ENCODE results near the gene MCRIP2.

Gene MCRIP2

DNA sequence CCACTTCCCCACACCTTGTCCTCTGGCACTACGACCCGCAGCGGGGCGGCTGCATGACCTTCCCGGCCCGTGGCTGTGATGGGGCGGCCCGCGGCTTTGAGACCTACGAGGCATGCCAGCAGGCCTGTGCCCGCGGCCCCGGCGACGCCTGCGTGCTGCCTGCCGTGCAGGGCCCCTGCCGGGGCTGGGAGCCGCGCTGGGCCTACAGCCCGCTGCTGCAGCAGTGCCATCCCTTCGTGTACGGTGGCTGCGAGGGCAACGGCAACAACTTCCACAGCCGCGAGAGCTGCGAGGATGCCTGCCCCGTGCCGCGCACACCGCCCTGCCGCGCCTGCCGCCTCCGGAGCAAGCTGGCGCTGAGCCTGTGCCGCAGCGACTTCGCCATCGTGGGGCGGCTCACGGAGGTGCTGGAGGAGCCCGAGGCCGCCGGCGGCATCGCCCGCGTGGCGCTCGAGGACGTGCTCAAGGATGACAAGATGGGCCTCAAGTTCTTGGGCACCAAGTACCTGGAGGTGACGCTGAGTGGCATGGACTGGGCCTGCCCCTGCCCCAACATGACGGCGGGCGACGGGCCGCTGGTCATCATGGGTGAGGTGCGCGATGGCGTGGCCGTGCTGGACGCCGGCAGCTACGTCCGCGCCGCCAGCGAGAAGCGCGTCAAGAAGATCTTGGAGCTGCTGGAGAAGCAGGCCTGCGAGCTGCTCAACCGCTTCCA lies 8.1 kb upstream of the MCRIP2 start:
- Mint-ChIP-seq H3K4me3 (no peak overlapping the region), H3K27me3 (ENCODE audit: low read depth) (no peaks in the 10 kb centered on the region), H3K36me3 (ENCODE audit: low read depth) (peaks cover 2% of the 10 kb centered on the region), H3K4me1 (ENCODE audit: low read depth) (peaks cover 8% of the 10 kb centered on the region), H3K9me3 (no peaks in the 10 kb centered on the region), H3K27ac (no peak overlapping the region)
- DNase-seq (ENCODE audit: low spot score): no peak

DNA sequence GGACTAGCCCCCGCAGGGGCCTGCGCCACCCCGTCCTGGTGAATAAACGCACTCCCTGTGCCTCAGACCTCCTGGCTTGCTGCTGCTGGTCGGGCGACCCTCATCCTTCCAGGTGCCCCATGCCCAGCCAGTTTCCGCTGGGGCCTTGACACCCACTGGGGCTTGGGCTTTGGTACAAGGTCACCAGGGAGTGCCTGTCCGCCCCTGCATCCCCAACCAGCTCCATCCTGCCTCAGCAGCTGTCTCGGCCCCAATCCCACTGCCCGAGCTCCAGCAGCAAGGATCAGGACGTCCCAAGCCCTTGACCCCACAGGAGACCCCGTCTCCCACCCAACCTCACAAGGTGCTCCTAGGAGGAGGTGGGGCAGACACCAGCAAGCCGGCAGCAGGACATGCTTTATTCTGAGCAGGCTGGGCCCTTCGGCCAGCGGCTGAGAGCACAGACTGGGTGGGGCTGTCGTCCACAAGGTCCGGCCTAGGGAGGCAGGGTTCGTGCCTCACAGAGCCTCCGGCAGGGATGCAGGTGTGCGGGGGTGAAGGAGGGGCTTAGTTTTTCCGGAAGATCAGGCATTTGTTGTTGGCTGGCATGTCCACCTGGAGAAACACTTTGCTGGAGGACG lies 7.5 kb upstream of the MCRIP2 start:
- Mint-ChIP-seq H3K27me3 (ENCODE audit: low read depth) (no peaks in the 10 kb centered on the region), H3K36me3 (ENCODE audit: low read depth) (peaks cover 2% of the 10 kb centered on the region), H3K27ac (no peak overlapping the region), H3K4me3 (peak overlapping the region; percentile 59), H3K9me3 (no peaks in the 10 kb centered on the region), H3K4me1 (ENCODE audit: low read depth) (peaks cover 8% of the 10 kb centered on the region)
- DNase-seq (ENCODE audit: low spot score): no peak

DNA sequence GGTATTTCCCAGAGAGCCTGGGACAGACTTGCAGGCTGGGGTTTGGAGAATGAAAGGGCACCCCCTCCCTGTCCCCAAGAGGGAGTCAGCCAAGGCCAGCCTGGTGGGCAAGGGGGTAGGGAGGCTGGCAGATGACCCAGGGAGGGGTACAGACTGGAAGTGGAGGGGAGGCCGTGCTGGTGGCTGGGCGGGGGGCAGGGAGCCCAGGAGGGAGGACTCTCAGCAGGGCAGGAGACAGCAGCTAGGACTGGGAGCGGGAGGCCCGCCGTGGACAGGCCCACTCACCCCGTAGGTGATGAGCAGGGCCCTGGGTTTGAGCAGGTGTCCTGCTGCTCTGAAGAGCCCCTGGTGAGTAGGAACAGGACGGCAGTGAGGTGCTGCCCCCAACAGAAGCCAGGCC lies 6.6 kb upstream of the MCRIP2 start:
- H3K4me1 Mint-ChIP-seq (ENCODE audit: low read depth): peaks cover 8% of the 10 kb centered on the region
- peak overlapping the region; percentile 67 for H3K27ac Mint-ChIP-seq
- peak overlapping the region; percentile 78 for H3K4me3 Mint-ChIP-seq
- H3K9me3 Mint-ChIP-seq: no peaks in the 10 kb centered on the region
- no peaks in the 10 kb centered on the region for H3K27me3 Mint-ChIP-seq (ENCODE audit: low read depth)
- no peak for DNase-seq (ENCODE audit: low spot score)
- H3K36me3 Mint-ChIP-seq (ENCODE audit: low read depth): peaks cover 2% of the 10 kb centered on the region

DNA sequence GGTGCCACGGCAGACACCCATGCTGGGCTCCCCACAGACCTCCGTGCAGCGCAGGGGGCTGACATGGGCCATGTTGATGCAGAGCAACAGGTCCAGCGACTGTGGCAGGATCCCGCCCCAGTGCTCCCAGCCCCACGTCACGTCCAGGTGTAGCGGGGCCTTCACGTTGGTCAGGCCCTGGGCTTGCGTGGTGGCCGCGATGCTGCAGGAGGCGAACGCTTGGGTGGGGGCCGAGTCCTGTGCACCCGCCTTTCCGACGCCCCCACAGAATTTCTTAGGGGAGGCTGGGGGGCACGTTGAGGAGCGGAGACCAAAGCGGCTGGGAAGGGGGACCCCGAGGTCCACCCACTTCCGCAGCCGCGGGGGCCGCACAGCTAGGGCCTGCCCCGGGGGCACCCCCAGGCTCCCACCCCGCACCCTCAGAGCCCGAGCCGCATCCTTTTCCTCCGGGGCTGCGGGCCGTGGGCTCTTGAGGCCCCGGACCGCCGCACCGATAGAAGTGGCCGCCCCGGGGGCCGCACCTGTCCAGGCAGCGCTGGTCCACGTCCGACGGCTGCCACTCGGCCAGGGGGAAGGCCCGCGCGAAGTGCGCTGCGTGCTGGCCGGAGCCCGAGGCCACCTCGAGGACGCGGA lies 5.9 kb upstream of the MCRIP2 start:
- Mint-ChIP-seq H3K27me3 (ENCODE audit: low read depth) (no peaks in the 10 kb centered on the region), H3K4me1 (ENCODE audit: low read depth) (peaks cover 8% of the 10 kb centered on the region), H3K36me3 (ENCODE audit: low read depth) (peaks cover 2% of the 10 kb centered on the region), H3K27ac (no peak overlapping the region), H3K4me3 (peak overlapping the region; percentile 61), H3K9me3 (no peaks in the 10 kb centered on the region)
- no peak for DNase-seq (ENCODE audit: low spot score)

DNA sequence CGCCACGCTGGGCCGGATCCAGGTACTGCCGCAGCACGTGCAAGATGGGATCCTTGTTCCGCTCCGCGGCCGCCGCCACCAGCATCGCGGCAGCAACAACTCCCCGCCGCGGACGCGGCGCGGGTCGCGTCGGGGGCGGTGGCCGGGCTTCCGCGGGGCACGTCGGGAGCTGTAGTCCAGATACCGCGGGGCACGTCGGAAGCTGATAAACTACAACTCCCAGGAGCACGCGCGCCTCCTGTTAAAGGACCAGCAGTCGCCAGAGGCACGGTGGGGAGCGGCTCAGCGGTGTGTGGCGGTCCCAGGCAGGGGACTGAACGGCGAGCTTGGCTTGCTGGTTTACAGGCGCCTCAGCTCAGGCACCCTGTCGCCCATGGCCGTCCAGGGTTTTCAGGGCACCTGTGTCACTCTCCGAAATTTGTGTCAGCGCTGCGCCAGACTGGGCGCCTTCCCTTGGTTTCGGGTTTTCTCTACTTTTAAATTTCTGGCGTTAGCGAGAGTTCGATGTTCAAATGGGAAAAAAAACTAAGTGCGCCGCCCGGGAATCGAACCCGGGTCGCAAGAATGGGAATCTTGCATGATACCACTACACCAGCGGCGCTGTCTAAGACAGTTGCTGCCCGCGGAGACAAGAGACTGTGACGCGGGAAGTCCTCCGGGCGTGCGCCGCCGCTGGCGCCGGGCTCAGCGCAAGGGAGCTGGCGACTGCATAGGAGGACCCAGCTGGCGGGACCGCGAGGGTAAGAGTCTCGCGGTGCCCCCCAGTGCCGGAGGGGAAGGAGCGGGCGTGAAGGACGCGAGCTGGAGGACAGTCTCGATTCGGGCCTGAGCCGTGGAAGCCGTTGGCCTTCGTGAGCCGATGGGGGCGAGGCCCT lies 5.2 kb upstream of the MCRIP2 start, which contains the start of gene METTL26:
TSS of gene METTL26 (minus strand) at position 100 of the 875 bp plus-strand sequence. CDS start at position 85, 15 bp downstream.
- Mint-ChIP-seq H3K4me3 (peak within 1 kb of the TSS; percentile 94), H3K36me3 (ENCODE audit: low read depth) (peaks cover 2% of the 10 kb centered on the region), H3K27ac (peak within 1 kb of the TSS; percentile 94), H3K9me3 (no peaks in the 10 kb centered on the region), H3K4me1 (ENCODE audit: low read depth) (peaks cover 8% of the 10 kb centered on the region), H3K27me3 (ENCODE audit: low read depth) (no peaks in the 10 kb centered on the region)
- DNase-seq (ENCODE audit: low spot score): peak; percentile 93

DNA sequence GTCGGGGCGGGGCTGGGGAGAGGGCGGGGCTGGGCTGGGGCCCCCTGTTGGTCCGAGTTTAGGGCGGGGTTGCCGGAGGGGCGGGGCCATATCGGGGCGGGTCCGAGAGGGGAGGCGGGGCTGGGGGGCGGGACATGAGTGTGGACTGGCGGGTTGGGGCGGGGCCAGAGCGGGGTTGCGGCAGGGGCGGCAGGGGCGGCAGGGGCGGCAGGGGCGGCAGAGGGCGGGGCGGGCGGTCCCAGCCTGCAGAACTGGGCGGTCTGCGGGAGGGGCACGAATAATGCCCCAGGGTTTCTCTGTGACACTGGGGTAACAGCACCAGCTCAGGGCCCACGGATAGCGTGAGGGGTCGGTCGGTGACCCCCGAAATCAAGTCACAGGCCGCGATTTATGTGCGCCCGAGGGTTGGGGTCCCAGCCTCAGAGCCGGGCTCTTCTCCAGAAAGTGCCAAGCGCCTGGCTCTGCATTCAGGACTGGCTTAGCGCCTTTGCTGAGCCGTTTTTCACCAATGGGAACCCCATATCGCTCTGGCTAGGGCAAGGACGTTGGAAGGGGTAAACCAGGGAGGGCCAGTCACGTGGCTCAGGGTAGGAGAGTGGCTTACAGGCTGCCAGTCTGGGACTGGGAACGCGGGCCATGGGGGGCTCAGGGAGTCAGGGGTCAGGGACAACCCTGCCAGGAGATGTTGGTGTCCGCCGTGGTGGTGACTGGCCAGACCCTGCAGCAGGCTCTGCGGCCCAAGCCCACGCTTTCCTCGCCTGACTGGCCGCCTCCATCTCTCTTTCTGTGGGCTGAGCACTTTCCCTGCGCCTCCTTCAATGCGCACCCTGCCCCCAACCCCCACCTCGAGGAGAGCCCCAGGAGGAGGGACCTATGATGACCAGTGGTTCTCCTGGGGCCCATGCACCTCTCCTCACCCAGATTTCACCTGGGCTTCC lies 4.3 kb upstream of the MCRIP2 start:
- H3K27me3 Mint-ChIP-seq (ENCODE audit: low read depth): no peaks in the 10 kb centered on the region
- no peaks in the 10 kb centered on the region for H3K9me3 Mint-ChIP-seq
- H3K4me1 Mint-ChIP-seq (ENCODE audit: low read depth): peaks cover 8% of the 10 kb centered on the region
- peaks cover 2% of the 10 kb centered on the region for H3K36me3 Mint-ChIP-seq (ENCODE audit: low read depth)
- DNase-seq (ENCODE audit: low spot score): no peak
- peak overlapping the region; percentile 94 for H3K4me3 Mint-ChIP-seq
- H3K27ac Mint-ChIP-seq: peak overlapping the region; percentile 94

DNA sequence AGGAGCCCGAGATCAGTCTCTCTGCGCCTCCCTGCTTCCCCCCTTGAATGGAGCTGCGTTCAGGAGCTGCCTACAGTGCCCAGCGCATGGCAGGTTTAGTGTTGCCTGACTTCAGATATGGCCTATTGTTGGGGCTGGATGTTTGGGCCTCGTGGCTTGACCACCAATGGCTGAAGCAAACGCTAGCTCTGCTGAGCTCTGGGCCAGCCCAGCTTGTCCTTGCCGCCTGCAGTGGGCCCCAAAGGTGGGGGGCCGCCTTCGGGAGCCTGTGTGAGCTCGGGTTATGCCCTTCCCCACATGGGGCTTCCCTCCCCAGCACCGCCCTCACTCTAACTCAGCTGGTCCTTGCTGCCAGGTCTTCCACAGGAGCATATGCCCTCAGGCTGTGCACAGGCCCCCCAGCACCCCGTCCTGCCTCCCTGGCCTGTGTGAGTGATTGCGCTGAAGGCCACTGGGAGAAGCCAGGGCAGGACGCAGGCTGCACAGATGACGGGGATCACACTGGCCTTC lies 3.5 kb upstream of the MCRIP2 start:
- Mint-ChIP-seq H3K9me3 (no peaks in the 10 kb centered on the region), H3K27me3 (ENCODE audit: low read depth) (no peaks in the 10 kb centered on the region), H3K27ac (no peak overlapping the region), H3K4me3 (no peak overlapping the region), H3K36me3 (ENCODE audit: low read depth) (peaks cover 2% of the 10 kb centered on the region), H3K4me1 (ENCODE audit: low read depth) (peaks cover 8% of the 10 kb centered on the region)
- DNase-seq (ENCODE audit: low spot score): no peak

DNA sequence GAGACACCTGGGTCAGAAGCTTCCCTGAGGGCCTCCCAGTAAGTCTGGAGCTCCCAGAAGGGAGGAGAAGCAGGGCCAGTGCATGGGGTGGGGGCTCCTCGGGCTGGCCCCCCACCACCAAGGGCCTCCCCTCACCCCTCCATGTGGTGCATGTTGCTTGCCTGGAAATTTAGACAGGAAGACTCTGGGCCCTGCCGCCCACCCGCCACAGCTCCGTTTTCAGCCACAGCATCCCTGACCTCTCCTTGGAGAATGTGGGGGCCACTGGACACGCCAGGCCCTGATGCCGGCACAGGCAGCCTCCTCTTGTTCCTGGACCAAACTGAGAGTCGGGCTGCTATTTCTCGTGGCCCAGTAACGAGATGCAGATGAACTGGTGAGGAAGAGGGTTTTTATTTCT lies 2.8 kb upstream of the MCRIP2 start:
- no peaks in the 10 kb centered on the region for H3K27me3 Mint-ChIP-seq (ENCODE audit: low read depth)
- no peak overlapping the region for H3K27ac Mint-ChIP-seq
- H3K4me3 Mint-ChIP-seq: no peak overlapping the region
- H3K36me3 Mint-ChIP-seq (ENCODE audit: low read depth): peaks cover 2% of the 10 kb centered on the region
- H3K4me1 Mint-ChIP-seq (ENCODE audit: low read depth): peaks cover 10% of the 10 kb centered on the region
- no peak for DNase-seq (ENCODE audit: low spot score)
- no peaks in the 10 kb centered on the region for H3K9me3 Mint-ChIP-seq

DNA sequence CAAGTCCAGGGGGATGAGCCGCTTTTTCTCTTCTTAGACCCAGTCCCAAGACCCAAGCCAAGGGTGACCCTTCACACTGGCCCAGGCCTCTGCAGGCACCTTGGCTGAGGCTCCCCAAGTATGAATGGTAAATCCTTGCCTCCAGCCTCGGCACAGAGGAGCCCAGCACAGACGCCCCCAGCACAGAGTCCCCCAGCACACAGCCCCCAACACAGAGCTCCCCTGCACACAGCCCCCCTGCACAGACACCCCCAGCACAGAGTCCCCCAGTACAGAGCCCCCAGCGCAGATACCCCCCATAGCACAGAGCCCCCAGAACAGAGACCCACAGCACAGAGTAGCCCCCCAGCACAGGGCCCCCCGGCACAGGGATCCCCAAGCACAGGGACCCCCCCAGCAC lies 1.0 kb upstream of the MCRIP2 start:
- no peak for DNase-seq (ENCODE audit: low spot score)
- Mint-ChIP-seq H3K27ac (peak overlapping the region; percentile 60), H3K4me1 (ENCODE audit: low read depth) (peaks cover 15% of the 10 kb centered on the region), H3K9me3 (no peaks in the 10 kb centered on the region), H3K36me3 (ENCODE audit: low read depth) (peaks cover 2% of the 10 kb centered on the region), H3K4me3 (peak overlapping the region; percentile 69), H3K27me3 (ENCODE audit: low read depth) (no peaks in the 10 kb centered on the region)

DNA sequence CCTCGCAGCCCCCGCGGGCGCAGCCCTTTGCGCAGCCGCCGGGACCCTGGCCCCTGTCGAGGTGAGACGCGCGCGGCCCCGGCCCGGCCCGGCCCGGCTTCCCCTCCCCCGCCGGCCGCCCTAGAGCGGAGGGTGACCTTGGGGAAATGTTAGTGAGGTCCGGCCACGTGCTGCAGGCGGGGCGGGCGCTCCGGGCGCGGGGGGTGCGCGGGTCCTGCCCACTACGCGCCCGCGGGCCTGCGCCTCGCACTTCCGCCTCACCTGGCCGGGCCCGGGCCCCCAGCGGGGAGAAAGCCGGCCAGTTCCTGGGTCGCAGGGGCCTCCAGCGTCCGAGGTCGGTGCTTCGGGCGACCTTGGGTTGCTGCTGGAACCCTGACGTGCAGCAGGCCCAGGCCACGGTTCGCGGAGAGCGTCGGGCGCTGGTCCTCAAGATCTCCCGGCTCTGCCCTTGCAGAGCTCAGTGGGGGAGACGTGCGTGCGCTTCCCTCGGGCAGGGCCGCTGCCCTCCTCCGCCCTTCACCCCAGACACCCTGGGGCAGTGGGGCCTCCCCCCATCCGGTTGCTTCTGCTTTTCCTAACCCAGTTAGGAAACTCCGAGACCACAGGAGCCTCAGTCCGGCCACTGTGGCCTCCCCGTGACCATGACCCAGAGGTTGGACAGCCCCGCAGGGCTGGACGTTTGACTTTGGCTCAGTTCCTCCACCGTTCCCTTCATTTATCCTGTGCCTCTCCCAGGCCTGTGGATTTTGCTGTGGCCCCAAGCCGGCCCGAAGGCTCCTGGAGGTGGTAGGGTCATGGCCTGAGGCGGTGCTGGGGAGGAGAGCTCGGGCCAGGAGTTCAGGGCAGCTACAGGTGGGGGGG lies 791 bp downstream of the MCRIP2 start:
- Mint-ChIP-seq H3K27me3 (ENCODE audit: low read depth) (no peaks in the 10 kb centered on the region), H3K9me3 (no peaks in the 10 kb centered on the region), H3K36me3 (ENCODE audit: low read depth) (no peaks in the 10 kb centered on the region), H3K4me1 (ENCODE audit: low read depth) (peaks cover 9% of the 10 kb centered on the region), H3K27ac (peak overlapping the region; percentile 41), H3K4me3 (peak overlapping the region; percentile 75)
- DNase-seq (ENCODE audit: low spot score): peak; percentile 44

DNA sequence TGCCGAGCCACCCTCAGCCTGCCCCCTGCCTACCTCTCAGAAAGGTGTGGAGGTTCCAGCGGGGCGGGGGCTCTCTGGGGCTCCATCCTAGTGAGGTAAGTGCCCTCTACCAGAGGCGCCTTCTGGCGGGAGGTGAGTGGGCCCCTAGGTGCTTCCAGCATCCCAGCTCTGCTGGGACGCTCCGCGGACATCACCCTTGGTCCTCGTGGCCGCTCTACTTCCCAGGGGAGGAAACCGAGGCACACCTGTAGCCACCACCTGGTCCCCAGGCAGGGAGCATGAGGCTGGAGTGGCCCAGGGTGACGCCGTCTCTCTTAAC lies 1.4 kb downstream of the MCRIP2 start:
- peak overlapping the region; percentile 75 for H3K4me3 Mint-ChIP-seq
- H3K27me3 Mint-ChIP-seq (ENCODE audit: low read depth): no peaks in the 10 kb centered on the region
- H3K9me3 Mint-ChIP-seq: no peaks in the 10 kb centered on the region
- peak overlapping the region; percentile 41 for H3K27ac Mint-ChIP-seq
- no peaks in the 10 kb centered on the region for H3K36me3 Mint-ChIP-seq (ENCODE audit: low read depth)
- H3K4me1 Mint-ChIP-seq (ENCODE audit: low read depth): peaks cover 9% of the 10 kb centered on the region
- DNase-seq (ENCODE audit: low spot score): no peak

DNA sequence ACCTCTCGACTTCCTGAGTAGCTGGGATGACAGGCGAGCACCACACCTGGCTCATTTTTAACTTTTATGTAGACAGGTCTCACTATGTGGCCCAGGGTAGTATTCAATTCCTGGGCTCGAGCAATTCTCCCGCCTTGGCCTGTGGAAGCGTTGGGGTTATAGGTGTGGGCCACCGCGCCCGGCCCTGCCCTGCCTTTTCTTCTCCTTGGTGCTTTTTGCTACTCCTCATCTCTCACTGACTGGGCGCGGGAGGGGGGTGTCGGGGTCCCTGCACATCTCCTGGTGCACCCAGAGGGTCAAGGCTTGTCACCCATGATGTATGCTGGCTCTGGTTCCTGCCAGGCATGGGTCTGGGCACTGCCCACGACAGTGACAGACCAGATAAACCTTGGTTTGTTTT lies 2.9 kb downstream of the MCRIP2 start:
- Mint-ChIP-seq H3K4me3 (peak overlapping the region; percentile 55), H3K4me1 (ENCODE audit: low read depth) (peaks cover 9% of the 10 kb centered on the region), H3K27ac (peak overlapping the region; percentile 21), H3K9me3 (no peaks in the 10 kb centered on the region), H3K36me3 (ENCODE audit: low read depth) (no peaks in the 10 kb centered on the region), H3K27me3 (ENCODE audit: low read depth) (no peaks in the 10 kb centered on the region)
- no peak for DNase-seq (ENCODE audit: low spot score)

All from T-helper 2 cell treated with Interferon-gamma antibody and Interleukin-4, amounts not matched to agents 5 μg/mL and 100 μg/mL, for 36 hours (primary cell).